PC-9 (cell line): ENCODE data around the gene CNPPD1.

ENCODE experiments used
- EZH2 ChIP-seq: fragments of 200-600 bp; sonication (generic); IDR thresholded peaks from 2 replicates; pipeline ENCODE4 v1.8.0; 2017; ENCODE audit warnings: antibody characterized with exemption, low read depth
- TF ChIP-seq, protein P1 (sequence below): fragments of 200-600 bp; sonication (generic); conservative IDR thresholded peaks from 2 replicates; pipeline ENCODE4 v1.6.1; 2017; ENCODE audit warnings: mixed run types, antibody characterized with exemption, mild to moderate bottlenecking, moderate library complexity

DNA sequence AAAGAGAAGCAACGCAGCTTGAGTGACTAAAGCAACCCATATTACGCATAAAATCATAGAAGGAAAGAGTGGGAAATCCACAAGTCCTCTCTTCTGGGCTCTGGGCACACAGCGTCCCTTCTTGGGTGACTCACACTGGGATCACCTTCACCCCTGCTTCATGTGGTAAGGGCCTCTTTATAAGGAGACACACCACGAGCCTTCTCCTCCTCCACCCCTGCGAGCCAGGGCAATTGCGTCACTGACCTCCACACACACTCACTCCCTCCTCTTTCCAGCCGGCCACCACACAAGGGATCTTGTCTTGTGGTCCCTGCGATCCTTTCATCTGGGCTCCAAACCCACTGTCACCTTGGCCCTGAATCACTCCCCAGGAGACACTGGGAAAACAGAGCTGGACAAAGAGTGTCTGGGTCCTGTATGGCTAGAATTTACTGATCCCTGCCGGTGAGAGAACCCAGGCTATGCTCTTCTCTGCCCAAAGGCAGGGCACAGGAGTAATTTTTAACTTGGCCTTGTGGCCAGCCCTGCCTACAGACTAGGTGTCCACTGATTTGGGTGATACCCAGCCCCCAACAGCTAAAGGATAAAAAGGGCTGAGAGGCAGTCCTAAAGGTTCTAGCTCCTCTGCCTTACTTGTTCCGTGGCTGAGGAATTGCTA is 51.4 kb downstream of the CNPPD1 start:
- TF ChIP-seq, protein P1, sequence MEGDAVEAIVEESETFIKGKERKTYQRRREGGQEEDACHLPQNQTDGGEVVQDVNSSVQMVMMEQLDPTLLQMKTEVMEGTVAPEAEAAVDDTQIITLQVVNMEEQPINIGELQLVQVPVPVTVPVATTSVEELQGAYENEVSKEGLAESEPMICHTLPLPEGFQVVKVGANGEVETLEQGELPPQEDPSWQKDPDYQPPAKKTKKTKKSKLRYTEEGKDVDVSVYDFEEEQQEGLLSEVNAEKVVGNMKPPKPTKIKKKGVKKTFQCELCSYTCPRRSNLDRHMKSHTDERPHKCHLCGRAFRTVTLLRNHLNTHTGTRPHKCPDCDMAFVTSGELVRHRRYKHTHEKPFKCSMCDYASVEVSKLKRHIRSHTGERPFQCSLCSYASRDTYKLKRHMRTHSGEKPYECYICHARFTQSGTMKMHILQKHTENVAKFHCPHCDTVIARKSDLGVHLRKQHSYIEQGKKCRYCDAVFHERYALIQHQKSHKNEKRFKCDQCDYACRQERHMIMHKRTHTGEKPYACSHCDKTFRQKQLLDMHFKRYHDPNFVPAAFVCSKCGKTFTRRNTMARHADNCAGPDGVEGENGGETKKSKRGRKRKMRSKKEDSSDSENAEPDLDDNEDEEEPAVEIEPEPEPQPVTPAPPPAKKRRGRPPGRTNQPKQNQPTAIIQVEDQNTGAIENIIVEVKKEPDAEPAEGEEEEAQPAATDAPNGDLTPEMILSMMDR: no peak
- no peak for TF ChIP-seq EZH2
